OCI-LY7 (cell line): ENCODE data around the gene ZIC4. TPM values are rescaled to one million over a fixed set of nuclear protein-coding genes. Genes with fewer than 3 reads are reported as not detected.

Experiments used
- BruUV-seq: library from RNA; stranded (reverse); fragments of 400-500 nt; replicated peaks from 2 replicates; lab custom pipeline; 2021; lab: Mats Ljungman, UMichigan
- CTCF ChIA-PET: fragments of 300-600 bp; sonication (Branson Sonifier 250); formaldehyde crosslinking; loops from one replicate; lab custom pipeline; 2022; ENCODE audit warnings: antibody characterized with exemption; ENCODE audit not compliant: unreplicated experiment; lab: Charles Lee
- POLR2A ChIA-PET: fragments of 300-600 bp; sonication (Branson Sonifier 250); formaldehyde crosslinking; loops from one replicate; lab custom pipeline; 2022; ENCODE audit warnings: antibody characterized with exemption; lab: Charles Lee
- DNase-seq: peaks from one replicate; pipeline ENCODE4 v3.0.0-alpha.2; 2015; ENCODE audit warnings: low spot score
- H2AFZ ChIP-seq: fragments of 200-600 bp; sonication (generic), shearing (Covaris generic); 2 replicates; pipeline ENCODE4 v1.6.1; 2014; ENCODE audit warnings: mild to moderate bottlenecking, antibody characterized with exemption, low read length, moderate library complexity
- H3K27ac ChIP-seq: fragments of 200-600 bp; sonication (generic); 2 replicates; pipeline ENCODE4 v1.5.1; 2014; ENCODE audit warnings: mixed run types, low read depth, mild to moderate bottlenecking, moderate library complexity, low read length, inconsistent platforms; ENCODE audit not compliant: poor library complexity, severe bottlenecking
- H3K36me3 ChIP-seq: fragments of 200-600 bp; sonication (generic); 2 replicates; pipeline ENCODE4 v1.6.1; 2014; ENCODE audit warnings: mild to moderate bottlenecking, antibody characterized with exemption, low read length, moderate library complexity, mixed read lengths; ENCODE audit not compliant: insufficient read depth
- H3K4me1 ChIP-seq: fragments of 200-600 bp; sonication (generic); 2 replicates; pipeline ENCODE4 v1.5.1; 2014; ENCODE audit warnings: mild to moderate bottlenecking, low read length; ENCODE audit not compliant: insufficient read depth, poor library complexity, severe bottlenecking
- H3K4me2 ChIP-seq: fragments of 200-600 bp; sonication (generic); 2 replicates; pipeline ENCODE4 v1.6.1; 2014; ENCODE audit warnings: mild to moderate bottlenecking, low read length
- H3K4me3 ChIP-seq: fragments of 200-600 bp; sonication (generic); 2 replicates; pipeline ENCODE4 v1.5.1; 2014; ENCODE audit warnings: mild to moderate bottlenecking, low read depth, low read length; ENCODE audit not compliant: poor library complexity, severe bottlenecking
- H3K79me2 ChIP-seq: fragments of 200-600 bp; sonication (generic); 2 replicates; pipeline ENCODE4 v1.6.1; 2016; ENCODE audit warnings: low read depth, mild to moderate bottlenecking, low read length, moderate library complexity, mixed read lengths; ENCODE audit not compliant: insufficient read depth
- H3K9me2 ChIP-seq: fragments of 200-600 bp; sonication (generic); 2 replicates; pipeline ENCODE4 v1.6.1; 2016; ENCODE audit warnings: mild to moderate bottlenecking, low read length, mixed read lengths; ENCODE audit not compliant: insufficient read depth
- H3K9me3 ChIP-seq: fragments of 200-600 bp; sonication (generic); 2 replicates; pipeline ENCODE4 v1.6.1; 2014; ENCODE audit warnings: mild to moderate bottlenecking, mixed run types, low read length, mixed read lengths
- H4K20me1 ChIP-seq: fragments of 200-600 bp; sonication (generic); 2 replicates; pipeline ENCODE4 v1.6.1; 2014; ENCODE audit warnings: mild to moderate bottlenecking, antibody characterized with exemption, low read length, moderate library complexity, mixed read lengths; ENCODE audit not compliant: insufficient read depth
- CTCF ChIP-seq: fragments of 200-600 bp; sonication (generic); conservative IDR thresholded peaks from 2 replicates; pipeline ENCODE4 v1.5.1; 2014; ENCODE audit warnings: mild to moderate bottlenecking, antibody characterized with exemption, low read length, moderate library complexity, mixed read lengths
- EZH2phosphoT487 ChIP-seq: fragments of 200-600 bp; sonication (generic); IDR thresholded peaks from 2 replicates; pipeline ENCODE4 v1.6.1; 2018; ENCODE audit warnings: low read depth, borderline replicate concordance, mild to moderate bottlenecking, mixed run types, antibody characterized with exemption, low read length, moderate library complexity, mixed read lengths
- intact Hi-C: fragments of 100-400 bp; cut with micrococcal nuclease; formaldehyde crosslinking; loops from one replicate; pipeline ENCODE4 v1.10.0; 2022; ENCODE audit not compliant: unreplicated experiment
- total RNA-seq, 2 experiments: library from RNA; depleted of rRNA in 1 of 2; stranded (reverse); fragments of >200 nt in 1 of 2; shearing (Covaris generic) in 1 of 2; gene quantifications; 2 replicates each; pipeline ENCODE4 v1.2.3, GENCODE V29; 2014 to 2022

ZIC4 gene
- total RNA-seq, 2 experiments from 2014 or later, result not detected

- intact Hi-C loops, result no loop called here
- H3K9me3 ChIP-seq, result no peaks in the 10 kb centered on the region
- CTCF ChIA-PET, result no interaction called here
Measured at GRCh38 chr3:147391781-147392624, 14.3 kb downstream of the ZIC4 start.

GRCh38 chr3:147390589-147391569 is 15.5 kb downstream of the ZIC4 start:
- CTCF ChIA-PET, result no interaction called here

More at GRCh38 chr3:147391781-147392624, 14.3 kb downstream of the ZIC4 start:
- TF ChIP-seq EZH2phosphoT487 (no peak), CTCF (no peak)
- no peak overlapping the region for H3K27ac ChIP-seq
- no peak for DNase-seq
- no peaks in the 10 kb centered on the region for H3K79me2 ChIP-seq
- H4K20me1 ChIP-seq, result no peaks in the 10 kb centered on the region
- no peaks in the 10 kb centered on the region for H3K36me3 ChIP-seq
- no TSS peak for BruUV-seq
- POLR2A ChIA-PET, result no interaction called here
- H3K4me3 ChIP-seq, result no peak overlapping the region
- no peaks in the 10 kb centered on the region for H3K9me2 ChIP-seq
- no peak overlapping the region for H3K4me2 ChIP-seq
- no peak overlapping the region for H2AFZ ChIP-seq
- H3K4me1 ChIP-seq, result no peaks in the 10 kb centered on the region

More at GRCh38 chr3:147390589-147391569, 15.5 kb downstream of the ZIC4 start:
- Histone ChIP-seq H3K9me2 (no peaks in the 10 kb centered on the region), H3K4me1 (no peaks in the 10 kb centered on the region), H3K79me2 (no peaks in the 10 kb centered on the region), H3K4me2 (no peak overlapping the region), H4K20me1 (no peaks in the 10 kb centered on the region), H2AFZ (no peak overlapping the region), H3K4me3 (no peak overlapping the region), H3K9me3 (no peaks in the 10 kb centered on the region), H3K27ac (no peak overlapping the region), H3K36me3 (no peaks in the 10 kb centered on the region)
- intact Hi-C loops, result no loop called here
- POLR2A ChIA-PET, result no interaction called here
- no TSS peak for BruUV-seq
- no peak for TF ChIP-seq EZH2phosphoT487
- TF ChIP-seq CTCF, result no peak
- DNase-seq, result no peak
